Heart left ventricle (tissue), 16 donors: ENCODE results near the gene FSTL4. TPM values are rescaled to one million over a fixed set of nuclear protein-coding genes. Genes with fewer than 3 reads are reported as not detected.

ENCODE experiments used
- ATAC-seq, 4 donors: fragments of 200-7000 bp; cut with Tn5 transposase; one replicate each; pipeline ENCODE4 v1.9.1; 2020 to 2022; ENCODE audit warnings: moderate library complexity in 4 of 4, mild to moderate bottlenecking in 3 of 4, moderate number of reproducible peaks in 1 of 4
- DNase-seq, 5 donors: peaks; one replicate each; pipeline ENCODE4 v3.0.0-alpha.2; 2020
- H3K27ac ChIP-seq, 12 donors: fragments of 200-600 bp; sonication (generic) in 4 of 12; one replicate each; pipeline versions ENCODE4 v1.5.0 to v1.8.0; 2016 to 2022; ENCODE audit warnings: mild to moderate bottlenecking in 2 of 12
- H3K27me3 ChIP-seq, 9 donors: fragments of 200-600 bp; sonication (generic) in 2 of 9; one replicate each; pipeline versions ENCODE4 v1.5.1 to v1.8.0; 2016 to 2022; ENCODE audit warnings: mild to moderate bottlenecking in 3 of 9
- H3K36me3 ChIP-seq, 9 donors: fragments of 200-600 bp; sonication (generic) in 2 of 9; one replicate each; pipeline versions ENCODE4 v1.5.0 to v1.8.0; 2018 to 2022; ENCODE audit warnings: mild to moderate bottlenecking in 2 of 9
- H3K4me1 ChIP-seq, 12 donors: fragments of 200-600 bp; sonication (generic) in 4 of 12; one replicate each; pipeline versions ENCODE4 v1.5.0 to v1.8.0; 2016 to 2022; ENCODE audit warnings: mild to moderate bottlenecking in 3 of 12
- H3K4me3 ChIP-seq, 12 donors: fragments of 200-600 bp; sonication (generic) in 4 of 12; one replicate each; pipeline versions ENCODE4 v1.5.0 to v1.8.0; 2017 to 2022; ENCODE audit warnings: mild to moderate bottlenecking in 9 of 12, moderate library complexity in 4 of 12
- H3K9me3 ChIP-seq, 12 donors: fragments of 200-600 bp; sonication (generic) in 4 of 12; one replicate each; pipeline versions ENCODE4 v1.5.0 to v1.8.0; 2016 to 2022; ENCODE audit warnings: mild to moderate bottlenecking in 1 of 12
- CTCF ChIP-seq, 12 donors: fragments of 200-600 bp; sonication (generic) in 4 of 12; IDR thresholded peaks; one replicate each; pipeline versions ENCODE4 v1.5.0 to v1.8.0; 2018 to 2022; ENCODE audit warnings: antibody characterized with exemption in 12 of 12, mild to moderate bottlenecking in 5 of 12
- POLR2A ChIP-seq, 2 donors: fragments of 450-650 bp; IDR thresholded peaks; one replicate each; pipeline ENCODE4 v1.6.1; 2017; ENCODE audit warnings: antibody characterized with exemption in 2 of 2, mild to moderate bottlenecking in 2 of 2, moderate library complexity in 2 of 2
- WGBS, 4 donors: extraction: QIAGEN DNeasy Blood & Tissue Kit in 2 of 4; methylation state at CpG; one replicate each; pipeline versions ENCODE4 v1.1.5 to v1.1.7; 2013 to 2018; 5-methylcytosine and 5-hydroxymethylcytosine counted together
- intact Hi-C, 10 donors: fragments of 100-400 bp; cut with DNase I; formaldehyde crosslinking; loops; one replicate each; pipeline versions ENCODE4 v1.11.1 to v1.14.2; 2022
- polyA plus RNA-seq, 2 donors: library from polyadenylated mRNA; stranded (reverse); fragments of 200-250 nt; gene quantifications; one replicate each; pipeline ENCODE4 v1.2.3, GENCODE V29; 2013
- total RNA-seq, 9 donors: library from RNA; depleted of rRNA in 2 of 9; stranded (reverse); fragments of >200 nt in 2 of 9; fragmentation: NEBNext Ultra II Directional in 3 of 9; extraction: Animal tissue kit (Norgen Biotek cat#: 25700) in 3 of 9; gene quantifications; one replicate each; pipeline versions ENCODE4 v1.1.0 to v1.2.4, GENCODE V29; 2016 to 2023
- donor health status: ischemic (EF 13 %, LVEDD 7.1; RV severe dilation, severe dysfunction).
- donor health status: healthy with polysubstance abuse.
- donor health status: DM: no; HTN: yes; CAD: no.
- donor health status: DM: no; HTN: no; CAD: no.
- donor health status: ischemic (EF 25% LVEDD 6.9; RV normal size, moderate dysfunction).
- donor health status: ischemic (EF 25% LVEDD 5.7; RV mildly dilated, moderate dysfunction).
- donor health status: healthy.
- donor health status: DM: yes; HTN: yes; CAD: no.
- donor health status: ischemic (EF 35%, LVEDD 5.7; RV mildly dilated, moderate dysfunction).
- donor health status: nonischemic (EF 11% LVEDD 7.7; RV severe dilation, severe dysfunction).
- donor health status: DM: yes; HTN: yes; CAD: no.
- donor health status: PGD.
- donor health status: ischemic (EF 29% LVEDD 5.4; RV normal size, mild dysfunction).
- donor health status: nonischemic (EF 23%, LVEDD 6.1; RV moderate dilation, normal function).

FSTL4 gene
- total and polyA plus RNA-seq, 11 donors, result 0.01 to 0.39 (median 0.17) TPM; not detected in 6

- H3K4me3 ChIP-seq, result no peak overlapping the region
- DNase-seq (no peak), ATAC-seq (no peak)
- H3K27ac ChIP-seq, result no peak overlapping the region
- intact Hi-C loops, result loop anchor here in 8 of 10 donors (2.0 to 10.0 kb wide), 3 partner anchors 125 to 139 kb away; no protein-coding TSS in a partner anchor
- TF ChIP-seq POLR2A (IDR thresholded peaks at IDR 0.05) (no peak), CTCF (IDR thresholded peaks at IDR 0.05) (no peak)
- H3K4me1 ChIP-seq, result no peaks in the 10 kb centered on the region
- H3K27me3 ChIP-seq, result no peaks in the 10 kb centered on the region
- no peaks in the 10 kb centered on the region for H3K36me3 ChIP-seq
- 82 to 85% (median 82%) methylated on average over 6 of the region's 6 CpGs for WGBS, 4 donors
- no peaks in the 10 kb centered on the region for H3K9me3 ChIP-seq
Observed at GRCh38 chr5:133249593-133249992, 362.7 kb downstream of the FSTL4 start.

GRCh38 chr5:133247881-133248624, 364.3 kb downstream of the FSTL4 start:
- Histone ChIP-seq H3K27me3 (no peaks in the 10 kb centered on the region), H3K27ac (no peak overlapping the region), H3K36me3 (no peaks in the 10 kb centered on the region), H3K9me3 (no peaks in the 10 kb centered on the region), H3K4me1 (no peaks in the 10 kb centered on the region), H3K4me3 (no peak overlapping the region)
- peak in 11 of 12 donors; percentile 24 to 62 (median 40) for TF ChIP-seq CTCF (IDR thresholded peaks at IDR 0.05)
- TF ChIP-seq POLR2A (IDR thresholded peaks at IDR 0.05), result no peak
- intact Hi-C loops, result loop anchor here in 9 of 10 donors (1.0 to 10.0 kb wide), 4 partner anchors 123 to 137 kb away; no protein-coding TSS in a partner anchor
- DNase-seq (peak in 2 of 5 donors; percentile 29 to 42), ATAC-seq (peak in 3 of 4 donors; percentile 59 to 75 (median 75))
- 52 to 70% (median 60%) methylated on average over 3 to 5 of the region's 5 CpGs for WGBS, 4 donors

GRCh38 chr5:133247151-133247709, 365.1 kb downstream of the FSTL4 start:
- H3K9me3 ChIP-seq, result no peaks in the 10 kb centered on the region
- DNase-seq (no peak), ATAC-seq (no peak)
- whole genome bisulfite sequencing, 4 donors, result 85 to 93% (median 88%) methylated on average over 3 to 4 of the region's 4 CpGs
- H3K36me3 ChIP-seq, result no peaks in the 10 kb centered on the region
- H3K27ac ChIP-seq, result no peak overlapping the region
- H3K4me1 ChIP-seq, result no peaks in the 10 kb centered on the region
- intact Hi-C loops, result loop anchor here in 6 of 10 donors (5.0 to 10.0 kb wide), 2 partner anchors 122 to 135 kb away; no protein-coding TSS in a partner anchor
- H3K27me3 ChIP-seq, result no peaks in the 10 kb centered on the region
- no peak overlapping the region for H3K4me3 ChIP-seq
- TF ChIP-seq POLR2A (IDR thresholded peaks at IDR 0.05) (no peak), CTCF (IDR thresholded peaks at IDR 0.05) (no peak)
